ENCODE measurements around the gene TRIP6.

GRCh38 chr7:100837099-100837836 is 29.9 kb upstream of the TRIP6 start:
- TF ChIP-seq CTCF (IDR thresholded peaks at IDR 0.05; ENCODE audit: control extremely low read depth in 1 of 3, insufficient read depth in 1 of 3, low read depth in 1 of 3, low read length in 3 of 3) (no peak), RXRA (IDR thresholded peaks at IDR 0.05; ENCODE audit: insufficient read depth, low read depth, low read length) (no peak), POLR2A (IDR thresholded peaks at IDR 0.05; ENCODE audit: control extremely low read depth in 1 of 2, low read depth in 2 of 2, low read length in 2 of 2) (no peak; a peak in 1 of 3 replicates), ZNF274 (IDR thresholded peaks at IDR 0.05; ENCODE audit: borderline replicate concordance, extremely low read depth, low read length) (no peak), HDAC2 (IDR thresholded peaks at IDR 0.05; ENCODE audit: borderline replicate concordance in 1 of 2, low read depth in 2 of 2, low read length in 2 of 2) (no peak), SRF (IDR thresholded peaks at IDR 0.05; ENCODE audit: low read depth, low read length) (no peak), EZH2 (IDR thresholded peaks at IDR 0.05; ENCODE audit: low read depth, low read length, severe bottlenecking) (no peak), BRCA1 (IDR thresholded peaks at IDR 0.05; ENCODE audit: low read depth, low read length) (no peak; the same call in 1 of the 2 replicates)
